HCT116 (cell line): ENCODE data around the gene TOMM34. TPM values are rescaled to one million over a fixed set of nuclear protein-coding genes. Genes with fewer than 3 reads are reported as not detected.

Source experiments
- ATAC-seq: fragments of 200-7000 bp; cut with Tn5 transposase; 2 replicates; pipeline ENCODE4 v1.9.1; 2020; ENCODE audit warnings: mild to moderate bottlenecking, moderate library complexity
- BruUV-seq: library from RNA; stranded (reverse); fragments of 400-500 nt; replicated peaks from 2 replicates; lab custom pipeline; 2021; lab: Mats Ljungman, UMichigan
- CTCF ChIA-PET: fragments of 300-600 bp; sonication (Branson Sonifier 250); formaldehyde crosslinking; loops from one replicate; lab custom pipeline; 2021; ENCODE audit warnings: antibody characterized with exemption; lab: Charles Lee
- POLR2A ChIA-PET: fragments of 300-600, 350-600 bp; sonication (Branson Sonifier 250); formaldehyde crosslinking; loops from one replicate; lab custom pipeline; 2021; ENCODE audit warnings: antibody characterized with exemption; lab: Charles Lee
- RAD21 ChIA-PET, 2 experiments: fragments of 300-600 bp; sonication (Branson Sonifier 250); formaldehyde crosslinking; loops; one replicate each; lab custom pipeline; 2023; ENCODE audit warnings: low total read pairs in 2 of 2; ENCODE audit not compliant: uncharacterized antibody in 2 of 2, unreplicated experiment in 2 of 2, low non-redundant PET in 1 of 2; lab: Charles Lee
- DNase-seq: peaks from one replicate; pipeline ENCODE4 v3.0.0-alpha.2; 2010; ENCODE audit warnings: low read depth, low spot score
- H2AFZ ChIP-seq: fragments of 200-600 bp; shearing (Covaris generic), sonication (generic); 2 replicates; pipeline ENCODE4 v1.6.1; 2017; ENCODE audit warnings: low read depth, mixed run types, mixed read lengths, antibody characterized with exemption, low read length; ENCODE audit not compliant: poor library complexity, severe bottlenecking
- H3K27ac ChIP-seq: 2 replicates; pipeline ENCODE4 v1.5.1; 2012; ENCODE audit warnings: low read depth, low read length
- H3K27me3 ChIP-seq: fragments of 200-600 bp; sonication (generic); 2 replicates; pipeline ENCODE4 v1.6.1; 2016; ENCODE audit warnings: mixed run types, low read length, mixed read lengths; ENCODE audit not compliant: insufficient read depth
- H3K36me3 ChIP-seq, 2 experiments: fragments of 200-500 bp in 1 of 2; fragments of 200-600 bp in 1 of 2; sonication (Bioruptor generic) in 1 of 2; sonication (generic) in 1 of 2; 2 replicates each; pipeline versions ENCODE4 v1.5.1 to v1.6.1; 2014 to 2016; ENCODE audit warnings: low read length in 2 of 2, inconsistent platforms in 1 of 2, mixed read lengths in 1 of 2, mixed run types in 1 of 2; ENCODE audit not compliant: insufficient read depth in 2 of 2, control insufficient read depth in 1 of 2
- H3K4me1 ChIP-seq, 2 experiments: fragments of 200-600 bp in 1 of 2; sonication (generic) in 1 of 2; 2 replicates each; pipeline versions ENCODE4 v1.5.1 to v1.6.1; 2012 to 2017; ENCODE audit warnings: low read length in 2 of 2, inconsistent platforms in 1 of 2, mild to moderate bottlenecking in 1 of 2, mixed read lengths in 1 of 2, mixed run types in 1 of 2, moderate library complexity in 1 of 2; ENCODE audit not compliant: insufficient read depth in 2 of 2, control insufficient read depth in 1 of 2
- H3K4me2 ChIP-seq: fragments of 200-600 bp; sonication (generic); 2 replicates; pipeline ENCODE4 v1.6.1; 2017; ENCODE audit warnings: mixed run types, low read length, mixed read lengths
- H3K4me3 ChIP-seq, 2 experiments: fragments of 200-600 bp in 1 of 2; sonication (generic) in 1 of 2; replicated peaks in 1 of 2; 2 replicates each; pipeline ENCODE4 v1.5.1; 2011 to 2016; ENCODE audit warnings: low read length in 2 of 2, control low read depth in 1 of 2, low read depth in 1 of 2, mild to moderate bottlenecking in 1 of 2, mixed read lengths in 1 of 2, mixed run types in 1 of 2
- H3K79me2 ChIP-seq: fragments of 200-600 bp; sonication (generic); 2 replicates; pipeline ENCODE4 v1.6.1; 2017; ENCODE audit warnings: mild to moderate bottlenecking, mixed run types, low read length, moderate library complexity, mixed read lengths; ENCODE audit not compliant: insufficient read depth
- H3K9ac ChIP-seq: fragments of 200-600 bp; sonication (generic); 2 replicates; pipeline ENCODE4 v1.6.1; 2016; ENCODE audit warnings: low read length, mixed read lengths
- H3K9me2 ChIP-seq: fragments of 200-600 bp; sonication (generic), shearing (Covaris generic); 2 replicates; pipeline ENCODE4 v1.6.1; 2017; ENCODE audit warnings: mixed run types, mild to moderate bottlenecking, moderate library complexity; ENCODE audit not compliant: insufficient read depth
- H3K9me3 ChIP-seq, 2 experiments: fragments of 200-500 bp in 1 of 2; fragments of 200-600 bp in 1 of 2; sonication (Bioruptor generic) in 1 of 2; sonication (generic) in 1 of 2; 2 replicates each; pipeline ENCODE4 v1.6.1; 2014 to 2017; ENCODE audit warnings: low read length in 2 of 2, mixed read lengths in 2 of 2, inconsistent platforms in 1 of 2, low read depth in 1 of 2, mild to moderate bottlenecking in 1 of 2, mixed run types in 1 of 2, moderate library complexity in 1 of 2; ENCODE audit not compliant: control insufficient read depth in 1 of 2, insufficient read depth in 1 of 2
- H4K20me1 ChIP-seq: fragments of 200-600 bp; sonication (generic), shearing (Covaris generic); 2 replicates; pipeline ENCODE4 v1.6.1; 2017; ENCODE audit warnings: mixed run types, mild to moderate bottlenecking, moderate library complexity; ENCODE audit not compliant: insufficient read depth
- CBX3 ChIP-seq: IDR thresholded peaks from 2 replicates; pipeline ENCODE4 v1.6.1; 2012; ENCODE audit warnings: low read depth
- CEBPB ChIP-seq: IDR thresholded peaks from 2 replicates; pipeline ENCODE4 v1.6.1; 2012; ENCODE audit warnings: low read depth
- EGR1 ChIP-seq: IDR thresholded peaks from 2 replicates; pipeline ENCODE4 v1.6.1; 2012; ENCODE audit warnings: low read depth
- EZH2phosphoT487 ChIP-seq: fragments of 200-600 bp; IDR thresholded peaks from 2 replicates; pipeline ENCODE4 v1.6.1; 2018; ENCODE audit warnings: antibody characterized with exemption, borderline replicate concordance
- FOSL1 ChIP-seq: IDR thresholded peaks from 2 replicates; pipeline ENCODE4 v1.6.1; 2012; ENCODE audit warnings: low read depth
- JUND ChIP-seq: IDR thresholded peaks from 2 replicates; pipeline ENCODE4 v1.6.1; 2012
- POLR2A ChIP-seq: IDR thresholded peaks from 2 replicates; pipeline ENCODE4 v1.7.0; 2011; ENCODE audit warnings: borderline replicate concordance; ENCODE audit not compliant: insufficient read depth, insufficient read length; ENCODE audit errors: extremely low read depth
- RAD21 ChIP-seq: IDR thresholded peaks from 2 replicates; pipeline ENCODE4 v1.6.1; 2012; ENCODE audit warnings: low read depth, mild to moderate bottlenecking
- SIN3A ChIP-seq: IDR thresholded peaks from 2 replicates; pipeline ENCODE4 v1.6.1; 2012; ENCODE audit warnings: low read depth
- SP1 ChIP-seq: IDR thresholded peaks from 2 replicates; pipeline ENCODE4 v1.6.1; 2012; ENCODE audit warnings: low read depth
- TCF7L2 ChIP-seq: IDR thresholded peaks from 2 replicates; pipeline ENCODE4 v1.7.0; 2011; ENCODE audit warnings: borderline replicate concordance, inconsistent platforms; ENCODE audit not compliant: insufficient read depth, insufficient read length; ENCODE audit errors: extremely low read depth
- ZNF274 ChIP-seq: fragments of 200-500 bp; sonication (Bioruptor generic); IDR thresholded peaks from 2 replicates; pipeline ENCODE4 v1.6.1; 2014; ENCODE audit warnings: mild to moderate bottlenecking, low read depth, low read length, inconsistent platforms
- intact Hi-C: fragments of 100-400 bp; cut with micrococcal nuclease; formaldehyde crosslinking; loops from 2 replicates; pipeline ENCODE4 v1.10.0; 2022
- total RNA-seq: library from RNA; stranded (reverse); gene quantifications from one replicate; pipeline ENCODE4 v1.2.1, GENCODE V29; 2021; ENCODE audit not compliant: unreplicated experiment
- TF ChIP-seq, protein P1 (sequence below), 3 experiments: fragments of 200-600 bp in 1 of 3; sonication (generic) in 1 of 3; IDR thresholded peaks in 2 of 3; conservative IDR thresholded peaks in 1 of 3; 2 replicates each; pipeline ENCODE4 v1.5.1; 2012 to 2017; ENCODE audit warnings: low read depth in 2 of 3, low read length in 2 of 3, antibody characterized with exemption in 1 of 3, borderline replicate concordance in 1 of 3, control low read depth in 1 of 3, mild to moderate bottlenecking in 1 of 3, mixed read lengths in 1 of 3, mixed run types in 1 of 3, moderate library complexity in 1 of 3; ENCODE audit not compliant: insufficient read depth in 1 of 3
- TF ChIP-seq, protein P2 (sequence below): IDR thresholded peaks from 2 replicates; pipeline ENCODE4 v1.6.1; 2012
- TF ChIP-seq, protein P3 (sequence below): IDR thresholded peaks from 2 replicates; pipeline ENCODE4 v1.6.1; 2012; ENCODE audit warnings: low read depth
- TF ChIP-seq, protein P4 (sequence below): IDR thresholded peaks from 2 replicates; pipeline ENCODE4 v1.6.1; 2012

TOMM34 gene
- total RNA-seq, 1 experiment from 2014 or later = 51.7 TPM

DNA sequence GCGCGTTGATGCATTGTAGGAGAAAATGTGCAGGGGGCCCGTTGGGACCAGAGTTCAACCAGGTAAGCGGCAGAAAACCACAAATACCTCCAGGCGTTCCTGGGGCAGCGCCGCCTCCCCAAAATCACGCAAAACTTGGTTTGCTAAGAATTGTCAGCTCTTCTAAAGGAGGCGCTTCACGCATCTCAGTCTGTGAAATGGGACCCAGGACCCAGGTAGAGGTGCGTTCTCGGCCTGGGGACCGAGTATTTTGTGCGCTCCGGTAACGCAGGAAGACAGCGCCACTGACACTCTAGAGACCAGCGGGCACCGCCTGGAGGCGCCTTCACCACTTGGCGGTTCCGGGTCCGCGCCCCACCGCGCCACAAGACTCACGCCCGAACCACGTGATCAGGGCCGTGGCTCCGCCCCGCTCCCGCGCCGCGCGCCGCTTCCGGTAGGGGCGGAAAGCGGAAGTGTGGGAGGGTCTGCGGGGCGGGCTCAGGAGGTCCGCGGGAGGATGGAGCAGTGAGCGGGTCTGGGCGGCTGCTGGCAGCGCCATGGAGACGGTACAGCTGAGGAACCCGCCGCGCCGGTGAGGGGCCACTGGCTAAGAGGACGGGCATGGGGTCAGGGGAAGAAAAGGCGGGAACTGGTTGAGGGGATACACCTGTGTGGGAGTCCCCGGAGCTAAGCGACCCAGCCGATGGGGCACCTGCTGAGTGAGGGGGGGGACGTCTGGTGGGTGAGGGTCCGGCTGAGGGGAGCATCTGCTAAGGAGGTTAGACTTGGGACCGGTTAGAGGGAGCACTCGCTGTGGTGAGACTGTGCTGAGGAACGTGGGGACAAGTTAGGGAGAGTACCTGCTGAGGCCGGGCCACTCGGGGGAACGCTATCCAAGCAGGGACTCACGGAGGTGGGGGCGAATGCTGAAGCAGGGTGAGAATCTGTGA lies 6.1 kb upstream of the TOMM34 start, which contains the start of gene STK4 (continued):
- TF ChIP-seq, protein P1, sequence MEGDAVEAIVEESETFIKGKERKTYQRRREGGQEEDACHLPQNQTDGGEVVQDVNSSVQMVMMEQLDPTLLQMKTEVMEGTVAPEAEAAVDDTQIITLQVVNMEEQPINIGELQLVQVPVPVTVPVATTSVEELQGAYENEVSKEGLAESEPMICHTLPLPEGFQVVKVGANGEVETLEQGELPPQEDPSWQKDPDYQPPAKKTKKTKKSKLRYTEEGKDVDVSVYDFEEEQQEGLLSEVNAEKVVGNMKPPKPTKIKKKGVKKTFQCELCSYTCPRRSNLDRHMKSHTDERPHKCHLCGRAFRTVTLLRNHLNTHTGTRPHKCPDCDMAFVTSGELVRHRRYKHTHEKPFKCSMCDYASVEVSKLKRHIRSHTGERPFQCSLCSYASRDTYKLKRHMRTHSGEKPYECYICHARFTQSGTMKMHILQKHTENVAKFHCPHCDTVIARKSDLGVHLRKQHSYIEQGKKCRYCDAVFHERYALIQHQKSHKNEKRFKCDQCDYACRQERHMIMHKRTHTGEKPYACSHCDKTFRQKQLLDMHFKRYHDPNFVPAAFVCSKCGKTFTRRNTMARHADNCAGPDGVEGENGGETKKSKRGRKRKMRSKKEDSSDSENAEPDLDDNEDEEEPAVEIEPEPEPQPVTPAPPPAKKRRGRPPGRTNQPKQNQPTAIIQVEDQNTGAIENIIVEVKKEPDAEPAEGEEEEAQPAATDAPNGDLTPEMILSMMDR (IDR thresholded peaks at IDR 0.05 in 2 of 3, conservative IDR thresholded peaks at IDR 0.05 in 1 of 3; ENCODE audit: borderline replicate concordance in 1 of 3, insufficient read depth in 1 of 3, low read depth in 2 of 3, low read length in 2 of 3) = peak; percentile 31 to 44 (median 42); a peak in 3 of 6 replicates
- TF ChIP-seq EGR1 = peak; percentile 79
- TF ChIP-seq CBX3 = no peak

DNA sequence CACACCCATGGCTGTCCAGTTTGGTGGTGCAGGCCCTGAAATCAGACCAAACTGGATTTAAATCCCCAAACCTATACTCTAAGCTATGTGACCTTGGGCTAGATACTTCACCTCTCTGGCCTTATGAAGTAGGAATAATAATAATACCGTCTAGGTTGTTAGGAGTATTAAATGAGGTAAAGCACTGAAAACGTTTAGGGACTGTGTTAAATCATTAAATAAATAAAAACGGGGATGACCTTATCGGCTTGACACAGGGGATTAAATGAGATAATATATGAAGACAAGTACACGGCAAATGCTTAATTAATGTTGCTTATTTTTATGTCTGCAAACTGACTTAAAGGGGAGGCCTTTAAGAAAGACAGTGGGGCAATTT lies 5.4 kb upstream of the TOMM34 start:
- H3K27me3 ChIP-seq = no peaks in the 10 kb centered on the region
- peaks cover 18 to 47% of the 10 kb centered on the region in 2 experiments for H3K4me1 ChIP-seq
- CTCF ChIA-PET = interaction anchor here (1.3 kb wide), 1 partner anchor 12 kb away, joined by 3 read pairs; no protein-coding TSS in a partner anchor
- peak overlapping the region; percentile 81 to 94 for H3K4me3 ChIP-seq
- TSS peak; percentile 95 for BruUV-seq
- H2AFZ ChIP-seq = peak overlapping the region; percentile 23
- H3K27ac ChIP-seq = peak overlapping the region; percentile 34
- no peaks in the 10 kb centered on the region for H3K9me3 ChIP-seq
- H3K79me2 ChIP-seq = peaks cover 43% of the 10 kb centered on the region
- intact Hi-C loops = no loop called here
- no peaks in the 10 kb centered on the region for H3K36me3 ChIP-seq
- DNase-seq (no peak), ATAC-seq (no peak)
- H3K4me2 ChIP-seq = peak overlapping the region; percentile 76
- no peaks in the 10 kb centered on the region for H3K9me2 ChIP-seq
- H4K20me1 ChIP-seq = no peaks in the 10 kb centered on the region
- H3K9ac ChIP-seq = peak overlapping the region; percentile 81
- POLR2A ChIA-PET = no interaction called here
- RAD21 ChIA-PET = no interaction called here
- TF ChIP-seq, protein P2, sequence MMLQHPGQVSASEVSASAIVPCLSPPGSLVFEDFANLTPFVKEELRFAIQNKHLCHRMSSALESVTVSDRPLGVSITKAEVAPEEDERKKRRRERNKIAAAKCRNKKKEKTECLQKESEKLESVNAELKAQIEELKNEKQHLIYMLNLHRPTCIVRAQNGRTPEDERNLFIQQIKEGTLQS = no peak
- TF ChIP-seq, protein P3, sequence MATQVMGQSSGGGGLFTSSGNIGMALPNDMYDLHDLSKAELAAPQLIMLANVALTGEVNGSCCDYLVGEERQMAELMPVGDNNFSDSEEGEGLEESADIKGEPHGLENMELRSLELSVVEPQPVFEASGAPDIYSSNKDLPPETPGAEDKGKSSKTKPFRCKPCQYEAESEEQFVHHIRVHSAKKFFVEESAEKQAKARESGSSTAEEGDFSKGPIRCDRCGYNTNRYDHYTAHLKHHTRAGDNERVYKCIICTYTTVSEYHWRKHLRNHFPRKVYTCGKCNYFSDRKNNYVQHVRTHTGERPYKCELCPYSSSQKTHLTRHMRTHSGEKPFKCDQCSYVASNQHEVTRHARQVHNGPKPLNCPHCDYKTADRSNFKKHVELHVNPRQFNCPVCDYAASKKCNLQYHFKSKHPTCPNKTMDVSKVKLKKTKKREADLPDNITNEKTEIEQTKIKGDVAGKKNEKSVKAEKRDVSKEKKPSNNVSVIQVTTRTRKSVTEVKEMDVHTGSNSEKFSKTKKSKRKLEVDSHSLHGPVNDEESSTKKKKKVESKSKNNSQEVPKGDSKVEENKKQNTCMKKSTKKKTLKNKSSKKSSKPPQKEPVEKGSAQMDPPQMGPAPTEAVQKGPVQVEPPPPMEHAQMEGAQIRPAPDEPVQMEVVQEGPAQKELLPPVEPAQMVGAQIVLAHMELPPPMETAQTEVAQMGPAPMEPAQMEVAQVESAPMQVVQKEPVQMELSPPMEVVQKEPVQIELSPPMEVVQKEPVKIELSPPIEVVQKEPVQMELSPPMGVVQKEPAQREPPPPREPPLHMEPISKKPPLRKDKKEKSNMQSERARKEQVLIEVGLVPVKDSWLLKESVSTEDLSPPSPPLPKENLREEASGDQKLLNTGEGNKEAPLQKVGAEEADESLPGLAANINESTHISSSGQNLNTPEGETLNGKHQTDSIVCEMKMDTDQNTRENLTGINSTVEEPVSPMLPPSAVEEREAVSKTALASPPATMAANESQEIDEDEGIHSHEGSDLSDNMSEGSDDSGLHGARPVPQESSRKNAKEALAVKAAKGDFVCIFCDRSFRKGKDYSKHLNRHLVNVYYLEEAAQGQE = no peak
- no peak for TF ChIP-seq CEBPB
- TF ChIP-seq, protein P4, sequence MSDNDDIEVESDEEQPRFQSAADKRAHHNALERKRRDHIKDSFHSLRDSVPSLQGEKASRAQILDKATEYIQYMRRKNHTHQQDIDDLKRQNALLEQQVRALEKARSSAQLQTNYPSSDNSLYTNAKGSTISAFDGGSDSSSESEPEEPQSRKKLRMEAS = no peak
- no peak for TF ChIP-seq EZH2phosphoT487
- TF ChIP-seq JUND = no peak
- TF ChIP-seq ZNF274 = no peak
- TF ChIP-seq SP1 = no peak
- TF ChIP-seq SIN3A = no peak
- TF ChIP-seq RAD21 = no peak
- TF ChIP-seq FOSL1 = no peak
- no peak for TF ChIP-seq EGR1
- TF ChIP-seq CBX3 = no peak
- TF ChIP-seq POLR2A = no peak
- no peak for TF ChIP-seq TCF7L2
